NCI-H82 (cell line): ENCODE data around the gene ASPHD1.
"Not testable (repeated sequence)": the region's sequence is repeated elsewhere in the genome, so short reads cannot be mapped to it uniquely, and the experiment has no call there.

Experiments
- DNase-seq: peaks from one replicate; lab custom pipeline; 2025; lab: John Stamatoyannopoulos, UW

Gene ASPHD1

GRCh38 chr16:29900102-29900887 lies at the start of gene ASPHD1:
TSS of gene ASPHD1 (plus strand) at chr16:29900488. CDS start at chr16:29900972, 484 bp downstream.
- DNase-seq, result peak; percentile 83

GRCh38 chr16:29850998-29851397 lies 49.3 kb upstream of the ASPHD1 start:
- no peak for DNase-seq

- DNase-seq, result no peak
Measured at GRCh38 chr16:29852654-29853053, 47.6 kb upstream of the ASPHD1 start.

- no peak for DNase-seq
Measured at GRCh38 chr16:29854520-29855100, 45.7 kb upstream of the ASPHD1 start.

GRCh38 chr16:29857133-29857760 lies 43.0 kb upstream of the ASPHD1 start:
- no peak for DNase-seq

- no peak for DNase-seq
Measured at GRCh38 chr16:29858149-29858849, 42.0 kb upstream of the ASPHD1 start.

GRCh38 chr16:29858974-29859373 lies 41.3 kb upstream of the ASPHD1 start:
- DNase-seq, result no peak

GRCh38 chr16:29860218-29860617 lies 40.1 kb upstream of the ASPHD1 start:
- DNase-seq, result no peak

GRCh38 chr16:29862383-29862883 lies 37.9 kb upstream of the ASPHD1 start:
- DNase-seq, result peak; percentile 37

GRCh38 chr16:29862884-29863668 lies 37.2 kb upstream of the ASPHD1 start, which contains the start of gene CDIPT:
TSS of gene CDIPT (minus strand) at chr16:29863226. CDS start at chr16:29862857, 369 bp downstream.
- DNase-seq, result peak; percentile 99

GRCh38 chr16:29863669-29863984 lies 36.7 kb upstream of the ASPHD1 start:
- DNase-seq, result no peak

- DNase-seq, result peak; percentile 17
Measured at GRCh38 chr16:29864205-29864604, 36.1 kb upstream of the ASPHD1 start.

GRCh38 chr16:29868396-29869009 lies 31.8 kb upstream of the ASPHD1 start:
- DNase-seq, result peak; percentile 74

GRCh38 chr16:29869067-29869466 lies 31.2 kb upstream of the ASPHD1 start:
- DNase-seq, result not testable (repeated sequence)

- no peak for DNase-seq
Measured at GRCh38 chr16:29871822-29872546, 28.3 kb upstream of the ASPHD1 start.

GRCh38 chr16:29873319-29873718 lies 27.0 kb upstream of the ASPHD1 start:
- DNase-seq, result no peak

GRCh38 chr16:29875206-29875605 lies 25.1 kb upstream of the ASPHD1 start:
- no peak for DNase-seq

GRCh38 chr16:29876217-29876593 lies 24.1 kb upstream of the ASPHD1 start:
- DNase-seq, result no peak

- no peak for DNase-seq
Measured at GRCh38 chr16:29876594-29877249, 23.6 kb upstream of the ASPHD1 start.
